NCI-H187 (cell line): ENCODE data around the gene LCAT.
"Not testable (repeated sequence)": the region's sequence is repeated elsewhere in the genome, so short reads cannot be mapped to it uniquely, and the experiment has no call there.

Source experiments
- DNase-seq, 2 experiments: peaks; one replicate each; lab custom pipeline; 2025; lab: John Stamatoyannopoulos, UW

LCAT gene

GRCh38 chr16:67931712-67932461 is 12.0 kb downstream of the LCAT start, which contains the start of gene CTRL:
Gene CTRL, minus strand, starts transcription at chr16:67931862. Its CDS starts 10 bp downstream, at chr16:67931852.
- DNase-seq, result no peak

- no peak for DNase-seq
These were observed 13.2 kb downstream of the LCAT start for GRCh38 chr16:67930678-67931211.

- DNase-seq, result no peak
These were observed 13.7 kb downstream of the LCAT start for GRCh38 chr16:67930191-67930590.

- peak in 1 of 2 experiments; percentile 49 for DNase-seq
These were observed 15.2 kb downstream of the LCAT start for GRCh38 chr16:67928561-67929364.

- DNase-seq, result no peak
These were observed 15.8 kb downstream of the LCAT start for GRCh38 chr16:67928147-67928546.

GRCh38 chr16:67927131-67927941 is 16.6 kb downstream of the LCAT start:
- no peak for DNase-seq

GRCh38 chr16:67926181-67926750 is 17.7 kb downstream of the LCAT start:
- peak; percentile 31 to 37 for DNase-seq

- DNase-seq, result no peak
These were observed 19.6 kb downstream of the LCAT start for GRCh38 chr16:67924140-67924906.

- peak in 1 of 2 experiments; percentile 32 for DNase-seq
These were observed 20.4 kb downstream of the LCAT start for GRCh38 chr16:67923414-67924116.

- DNase-seq, result no peak
These were observed 21.2 kb downstream of the LCAT start for GRCh38 chr16:67922740-67923139.

GRCh38 chr16:67922221-67922620 is 21.7 kb downstream of the LCAT start:
- DNase-seq, result no peak

GRCh38 chr16:67919622-67920221 is 24.2 kb downstream of the LCAT start:
- peak in 1 of 2 experiments; percentile 8 for DNase-seq

GRCh38 chr16:67917852-67918236 is 26.1 kb downstream of the LCAT start:
- no peak for DNase-seq

- no peak for DNase-seq
These were observed 26.6 kb downstream of the LCAT start for GRCh38 chr16:67917140-67917851.

GRCh38 chr16:67915831-67916723 is 27.8 kb downstream of the LCAT start:
- DNase-seq, result no peak

GRCh38 chr16:67915496-67915769 is 28.5 kb downstream of the LCAT start:
- DNase-seq, result not testable (repeated sequence)

GRCh38 chr16:67914758-67915495 is 29.0 kb downstream of the LCAT start:
- DNase-seq, result no peak

- DNase-seq, result no peak
These were observed 33.8 kb downstream of the LCAT start for GRCh38 chr16:67910158-67910557.
